PC-3 (cell line): ENCODE results near the gene EPC2.

Experiments
- EZH2 ChIP-seq: fragments of 300-600 bp; sonication (generic); IDR thresholded peaks from one replicate; pipeline ENCODE4 v1.6.1; 2017; ENCODE audit warnings: antibody characterized with exemption, mild to moderate bottlenecking, low read length; ENCODE audit not compliant: unreplicated experiment
- EZH2phosphoT487 ChIP-seq: fragments of 300-600 bp; sonication (generic); IDR thresholded peaks from 2 replicates; pipeline ENCODE4 v1.6.1; 2018; ENCODE audit warnings: mild to moderate bottlenecking, antibody characterized with exemption, low read length, borderline replicate concordance
- TF ChIP-seq, protein P1 (sequence below): fragments of 300-600 bp; sonication (generic); conservative IDR thresholded peaks from 2 replicates; pipeline ENCODE4 v1.5.1; 2017; ENCODE audit warnings: antibody characterized with exemption, low read depth, mild to moderate bottlenecking, low read length

DNA sequence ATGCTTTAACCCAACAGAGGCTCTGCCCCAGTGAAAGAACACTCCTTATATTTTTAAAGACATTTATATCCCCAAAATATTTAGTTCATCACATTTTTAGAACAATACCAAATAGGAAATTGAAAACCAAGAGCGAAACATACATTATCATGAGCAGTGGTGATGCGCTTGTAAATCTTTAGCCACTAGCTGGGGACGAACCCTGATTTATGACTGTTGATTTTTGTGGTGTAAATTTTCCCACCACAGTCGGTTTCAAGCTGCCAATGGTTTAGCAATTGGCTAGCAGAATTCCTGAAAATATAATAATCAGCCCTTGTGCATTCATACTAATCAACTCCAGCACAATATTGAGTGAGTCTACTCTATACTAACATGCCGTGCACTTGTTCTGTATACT lies 27.3 kb upstream of the EPC2 start:
- TF ChIP-seq EZH2 (no peak), EZH2phosphoT487 (no peak)
- TF ChIP-seq, protein P1, sequence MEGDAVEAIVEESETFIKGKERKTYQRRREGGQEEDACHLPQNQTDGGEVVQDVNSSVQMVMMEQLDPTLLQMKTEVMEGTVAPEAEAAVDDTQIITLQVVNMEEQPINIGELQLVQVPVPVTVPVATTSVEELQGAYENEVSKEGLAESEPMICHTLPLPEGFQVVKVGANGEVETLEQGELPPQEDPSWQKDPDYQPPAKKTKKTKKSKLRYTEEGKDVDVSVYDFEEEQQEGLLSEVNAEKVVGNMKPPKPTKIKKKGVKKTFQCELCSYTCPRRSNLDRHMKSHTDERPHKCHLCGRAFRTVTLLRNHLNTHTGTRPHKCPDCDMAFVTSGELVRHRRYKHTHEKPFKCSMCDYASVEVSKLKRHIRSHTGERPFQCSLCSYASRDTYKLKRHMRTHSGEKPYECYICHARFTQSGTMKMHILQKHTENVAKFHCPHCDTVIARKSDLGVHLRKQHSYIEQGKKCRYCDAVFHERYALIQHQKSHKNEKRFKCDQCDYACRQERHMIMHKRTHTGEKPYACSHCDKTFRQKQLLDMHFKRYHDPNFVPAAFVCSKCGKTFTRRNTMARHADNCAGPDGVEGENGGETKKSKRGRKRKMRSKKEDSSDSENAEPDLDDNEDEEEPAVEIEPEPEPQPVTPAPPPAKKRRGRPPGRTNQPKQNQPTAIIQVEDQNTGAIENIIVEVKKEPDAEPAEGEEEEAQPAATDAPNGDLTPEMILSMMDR: no peak
